Measurements from ENCODE around the gene RCVRN. TPM values are rescaled to one million over a fixed set of nuclear protein-coding genes. Genes with fewer than 3 reads are reported as not detected.

RCVRN gene
- total and polyA plus RNA-seq, 2 of the 4 experiments (the other 2 are of a cell fraction) = not detected

- no peak overlapping the region for H2BK120ac ChIP-seq (ENCODE audit: low read depth, low read length)
- no peak overlapping the region for H3K23ac ChIP-seq (ENCODE audit: low read depth, low read length)
- no peak for ATAC-seq (ENCODE audit: low read depth)
- no peak for DNase-seq
- no peak overlapping the region for H4K5ac ChIP-seq (ENCODE audit: low read depth, low read length)
- H3K4me3 ChIP-seq (ENCODE audit: insufficient read depth, low read depth, low read length) = no peak overlapping the region
- H3K27ac ChIP-seq (ENCODE audit: insufficient read depth, low read length) = no peak overlapping the region
- no peak overlapping the region for H2AFZ ChIP-seq (replicated peaks; ENCODE audit: low read length, poor library complexity)
- H2BK5ac ChIP-seq (ENCODE audit: low read depth, low read length, poor library complexity, severe bottlenecking) = no peak overlapping the region
- dilution Hi-C loops (cut with HindIII; ENCODE audit: low sequenced_read_pairs, unreplicated experiment) = no loop called here
- peaks cover 7% of the 10 kb centered on the region for H3K9me3 ChIP-seq (ENCODE audit: control insufficient read depth, insufficient read depth, low read length)
- no CpG with 5 or more reads among the region's 1 CpG for WGBS, 2 experiments (ENCODE audit: extremely low coverage in 2 of 2, insufficient read length in 1 of 2)
- no peak overlapping the region for H2AK5ac ChIP-seq (ENCODE audit: low read depth, low read length)
- no peaks in the 10 kb centered on the region for H3K36me3 ChIP-seq (ENCODE audit: control insufficient read depth, insufficient read depth, low read length)
- no peak overlapping the region for H3K4ac ChIP-seq (ENCODE audit: low read depth, low read length)
- H3K79me1 ChIP-seq (ENCODE audit: low read depth in 1 of 2, low read length in 2 of 2) = no peaks in the 10 kb centered on the region
- intact Hi-C loops (cut with micrococcal nuclease) = no loop called here
- ChIA-PET POLR2A (ENCODE audit: unreplicated experiment) (no interaction called here), CTCF (no interaction called here)
- no peak overlapping the region for H3K4me2 ChIP-seq (ENCODE audit: low read depth, low read length)
- TF ChIP-seq CEBPB (IDR thresholded peaks at IDR 0.05; ENCODE audit: low read depth, low read length) = peak; percentile 42; the same call in 1 of the 2 replicates
- TF ChIP-seq MAFK (IDR thresholded peaks at IDR 0.05; ENCODE audit: low read depth, low read length) = no peak
- no peak for TF ChIP-seq CHD1 (IDR thresholded peaks at IDR 0.05; ENCODE audit: low read depth, low read length)
- TF ChIP-seq RAD21 (IDR thresholded peaks at IDR 0.05; ENCODE audit: low read length) = no peak
- TF ChIP-seq ELK1 (IDR thresholded peaks at IDR 0.05; ENCODE audit: borderline replicate concordance, low read depth, low read length) = no peak
- H3K18ac ChIP-seq (ENCODE audit: low read depth, low read length) = no peak overlapping the region
- H3K4me1 ChIP-seq (ENCODE audit: control insufficient read depth, insufficient read depth, low read length) = no peaks in the 10 kb centered on the region
- H3K14ac ChIP-seq (replicated peaks; ENCODE audit: low read depth, low read length) = no peak overlapping the region
- in situ Hi-C loops (cut with MboI; ENCODE audit: low sequenced_read_pairs) = no loop called here
- no peak overlapping the region for H3K9ac ChIP-seq (ENCODE audit: low read depth, low read length)
- H3K9me1 ChIP-seq (ENCODE audit: insufficient read depth, low read length) = no peaks in the 10 kb centered on the region
- BruUV-seq (replicated peaks) = no TSS peak
- no peaks in the 10 kb centered on the region for H4K20me1 ChIP-seq (ENCODE audit: insufficient read depth, low read length)
- no peak overlapping the region for H4K91ac ChIP-seq (ENCODE audit: insufficient read depth, low read depth, low read length)
- H3K27me3 ChIP-seq (ENCODE audit: control insufficient read depth, insufficient read depth, low read length) = no peaks in the 10 kb centered on the region
- no peak overlapping the region for H2AK9ac ChIP-seq (replicated peaks; ENCODE audit: low read depth, low read length, poor library complexity)
- no peak overlapping the region for H4K8ac ChIP-seq (ENCODE audit: low read depth in 2 of 2, low read length in 2 of 2)
- H2BK20ac ChIP-seq (ENCODE audit: low read depth, low read length) = no peak overlapping the region
- no peak overlapping the region for H2BK15ac ChIP-seq (ENCODE audit: low read depth, low read length)
- H3K56ac ChIP-seq (ENCODE audit: extremely low read depth, insufficient read depth, low read length) = no peak overlapping the region
Observed at GRCh38 chr17:9865586-9865985, 39.5 kb downstream of the RCVRN start.

Measured in IMR-90 (cell line).